Measurements from ENCODE around the gene PSTPIP1. TPM values are rescaled to one million over a fixed set of nuclear protein-coding genes. Genes with fewer than 3 reads are reported as not detected.

PSTPIP1 gene
- total RNA-seq, 3 donors from 2014 or later: 2.6 to 11.0 (median 3.9) TPM

DNA sequence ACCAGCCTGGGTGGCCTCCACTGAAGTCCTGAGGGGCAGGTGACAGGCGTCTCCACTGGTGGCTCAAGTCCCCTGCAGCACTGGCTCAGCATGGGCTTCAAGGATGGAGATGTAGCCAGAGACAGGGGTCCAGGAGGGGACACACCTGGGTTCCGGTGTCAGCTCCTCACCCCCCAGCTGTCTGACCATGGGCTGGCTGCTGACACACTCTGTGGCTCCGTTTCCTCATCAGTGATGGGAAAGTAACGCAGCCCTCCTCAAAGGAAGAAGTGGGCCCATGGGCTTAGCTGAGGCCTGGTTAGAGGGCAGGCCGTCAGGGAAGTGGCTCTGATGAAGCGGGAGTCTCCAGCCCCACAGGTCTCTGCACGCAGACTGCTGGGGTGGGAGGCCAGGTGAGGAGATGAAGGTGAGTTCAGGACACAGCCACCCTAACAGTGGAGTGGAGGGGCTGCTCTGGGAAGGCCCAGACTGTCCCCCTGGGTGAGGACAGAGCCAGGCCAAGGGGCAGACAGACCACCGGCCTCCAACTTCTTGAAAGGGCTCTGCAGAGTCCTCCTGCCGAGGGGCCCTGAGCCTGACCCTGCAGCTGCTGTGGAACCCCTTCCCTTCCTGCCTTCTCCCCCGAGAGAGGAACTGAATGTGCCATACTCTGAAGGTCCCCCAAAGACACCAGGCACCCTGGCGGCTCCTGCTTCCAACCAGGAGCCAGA, 24.0 kb downstream of the PSTPIP1 start:
- no peak overlapping the region for H3K27ac ChIP-seq
- intact Hi-C loops (cut with DNase I; ENCODE audit: low total_unique reads): no loop called here

DNA sequence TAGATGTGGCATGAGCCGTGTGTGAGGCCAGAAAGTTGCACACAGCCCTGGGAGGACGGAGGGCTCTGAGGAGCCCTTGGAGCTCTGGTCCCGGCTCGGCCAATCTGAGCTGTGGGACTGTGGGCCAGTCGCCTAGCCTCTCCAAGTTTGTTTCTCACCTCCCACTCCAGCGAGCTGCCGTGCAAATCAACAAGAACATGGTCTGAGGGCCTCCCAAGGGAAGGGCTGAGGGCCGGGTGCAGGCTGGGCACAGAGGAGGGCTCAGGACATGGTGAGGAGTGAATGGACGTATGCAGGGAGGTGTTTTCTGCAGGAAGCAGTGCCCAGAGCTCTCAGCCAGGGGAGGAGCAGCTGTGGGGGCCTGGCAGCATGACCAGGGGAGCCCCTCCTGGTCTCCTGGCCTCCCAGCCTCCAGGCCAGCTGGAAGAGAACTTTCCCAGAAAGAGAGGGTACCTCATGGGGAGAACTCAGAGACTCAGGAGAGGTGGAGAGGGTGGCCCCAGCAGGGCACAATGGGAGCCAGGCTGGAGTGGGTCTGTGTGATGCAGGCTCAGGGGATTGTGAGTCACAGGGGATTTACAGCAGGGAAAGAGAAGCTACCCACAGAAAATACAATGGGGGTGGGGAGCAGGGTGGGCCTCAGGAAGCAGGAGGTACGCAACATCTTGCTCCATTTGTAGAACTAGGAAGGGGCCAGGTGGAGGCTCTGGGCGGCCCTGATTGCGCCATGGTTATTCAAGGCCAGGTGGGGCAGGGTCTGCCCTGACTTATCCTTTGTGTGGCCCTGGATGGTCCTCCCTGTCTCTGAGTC, 24.8 kb downstream of the PSTPIP1 start:
- no peaks in the 10 kb centered on the region for H3K9me3 ChIP-seq
- no peaks in the 10 kb centered on the region for H3K36me3 ChIP-seq
- no peaks in the 10 kb centered on the region for H3K4me1 ChIP-seq
- H3K27me3 ChIP-seq: no peaks in the 10 kb centered on the region
- H3K4me3 ChIP-seq: no peak overlapping the region
- intact Hi-C loops (cut with DNase I; ENCODE audit: low total_unique reads): no loop called here
- no peak overlapping the region for H3K27ac ChIP-seq
- DNase-seq (ENCODE audit: low spot score in 2 of 2): no peak
- TF ChIP-seq POLR2A (IDR thresholded peaks at IDR 0.05) (no peak), POLR2AphosphoS5 (IDR thresholded peaks at IDR 0.05) (no peak)
- TF ChIP-seq, protein P1, sequence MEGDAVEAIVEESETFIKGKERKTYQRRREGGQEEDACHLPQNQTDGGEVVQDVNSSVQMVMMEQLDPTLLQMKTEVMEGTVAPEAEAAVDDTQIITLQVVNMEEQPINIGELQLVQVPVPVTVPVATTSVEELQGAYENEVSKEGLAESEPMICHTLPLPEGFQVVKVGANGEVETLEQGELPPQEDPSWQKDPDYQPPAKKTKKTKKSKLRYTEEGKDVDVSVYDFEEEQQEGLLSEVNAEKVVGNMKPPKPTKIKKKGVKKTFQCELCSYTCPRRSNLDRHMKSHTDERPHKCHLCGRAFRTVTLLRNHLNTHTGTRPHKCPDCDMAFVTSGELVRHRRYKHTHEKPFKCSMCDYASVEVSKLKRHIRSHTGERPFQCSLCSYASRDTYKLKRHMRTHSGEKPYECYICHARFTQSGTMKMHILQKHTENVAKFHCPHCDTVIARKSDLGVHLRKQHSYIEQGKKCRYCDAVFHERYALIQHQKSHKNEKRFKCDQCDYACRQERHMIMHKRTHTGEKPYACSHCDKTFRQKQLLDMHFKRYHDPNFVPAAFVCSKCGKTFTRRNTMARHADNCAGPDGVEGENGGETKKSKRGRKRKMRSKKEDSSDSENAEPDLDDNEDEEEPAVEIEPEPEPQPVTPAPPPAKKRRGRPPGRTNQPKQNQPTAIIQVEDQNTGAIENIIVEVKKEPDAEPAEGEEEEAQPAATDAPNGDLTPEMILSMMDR (IDR thresholded peaks at IDR 0.05): no peak

More for the DNA sequence above, 24.0 kb downstream of the PSTPIP1 start:
- Histone ChIP-seq H3K9me3 (no peaks in the 10 kb centered on the region), H3K27me3 (no peaks in the 10 kb centered on the region), H3K4me1 (no peaks in the 10 kb centered on the region), H3K4me3 (no peak overlapping the region), H3K36me3 (no peaks in the 10 kb centered on the region)
- DNase-seq (ENCODE audit: low spot score in 2 of 2): no peak
- TF ChIP-seq, protein P1 (IDR thresholded peaks at IDR 0.05): no peak
- TF ChIP-seq POLR2AphosphoS5 (IDR thresholded peaks at IDR 0.05): no peak
- TF ChIP-seq POLR2A (IDR thresholded peaks at IDR 0.05): no peak

DNA sequence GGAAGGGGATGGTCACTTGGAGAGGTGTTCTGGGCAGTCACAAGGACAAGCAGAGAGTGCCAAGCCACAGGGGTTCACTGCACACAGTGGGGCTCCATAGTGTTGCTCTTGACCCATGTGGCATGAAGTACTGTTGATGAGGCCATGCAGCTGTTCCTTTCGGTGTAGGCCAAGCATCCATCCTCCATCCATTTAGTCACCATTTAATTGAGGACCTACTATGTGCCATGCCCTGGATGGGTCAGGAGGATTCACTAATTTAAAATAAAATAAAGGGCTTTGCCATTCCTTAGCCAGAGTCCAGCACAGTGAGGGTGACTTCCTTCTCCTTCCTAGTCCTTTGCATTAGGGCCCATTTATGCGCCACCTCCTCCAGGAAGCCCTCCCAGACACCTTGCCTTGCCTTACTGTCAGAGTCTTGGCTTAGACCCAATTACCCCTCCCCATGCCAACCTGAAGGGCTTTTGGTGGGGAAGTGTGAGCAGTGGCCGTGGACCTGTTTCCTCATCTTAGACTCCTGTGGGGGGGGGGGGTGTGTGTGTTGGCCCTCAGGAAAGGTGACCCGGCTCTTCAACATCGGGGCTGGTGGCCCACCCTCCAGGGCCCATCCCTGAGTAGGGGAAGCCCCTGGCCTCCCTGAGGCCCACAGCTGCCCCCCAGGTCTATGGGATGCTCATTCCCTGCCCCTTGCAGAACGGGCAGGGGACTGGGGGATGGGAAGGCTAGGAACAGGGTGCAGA, 25.6 kb downstream of the PSTPIP1 start:
- no peaks in the 10 kb centered on the region for H3K27me3 ChIP-seq
- intact Hi-C loops (cut with DNase I; ENCODE audit: low total_unique reads): no loop called here
- H3K9me3 ChIP-seq: no peaks in the 10 kb centered on the region
- H3K4me1 ChIP-seq: no peaks in the 10 kb centered on the region
- no peak overlapping the region for H3K4me3 ChIP-seq
- TF ChIP-seq POLR2A (IDR thresholded peaks at IDR 0.05): no peak
- TF ChIP-seq, protein P1 (IDR thresholded peaks at IDR 0.05): no peak
- no peak for TF ChIP-seq POLR2AphosphoS5 (IDR thresholded peaks at IDR 0.05)
- no peaks in the 10 kb centered on the region for H3K36me3 ChIP-seq
- no peak overlapping the region for H3K27ac ChIP-seq
- DNase-seq (ENCODE audit: low spot score in 2 of 2): no peak

DNA sequence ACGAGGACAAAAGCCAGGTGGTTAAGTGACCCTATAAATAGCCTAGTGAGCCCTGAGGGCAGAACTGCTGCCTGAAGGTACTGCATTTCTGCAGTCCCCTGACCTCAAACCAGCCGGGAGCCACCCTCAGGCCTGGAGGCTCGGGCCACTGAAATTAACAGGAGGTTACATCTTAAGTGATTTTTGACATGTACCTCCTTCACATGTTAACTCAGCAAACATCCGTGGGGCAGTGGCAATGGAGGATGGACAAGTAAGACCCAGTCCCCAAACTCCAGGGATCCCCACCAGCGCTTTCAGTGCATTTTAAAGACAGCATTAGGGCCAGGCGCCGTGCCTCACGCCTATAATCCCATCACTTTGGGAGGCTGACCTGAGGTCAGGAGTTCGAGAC, 26.2 kb downstream of the PSTPIP1 start:
- Histone ChIP-seq H3K9me3 (no peaks in the 10 kb centered on the region), H3K4me3 (no peak overlapping the region), H3K4me1 (no peaks in the 10 kb centered on the region), H3K36me3 (no peaks in the 10 kb centered on the region), H3K27me3 (no peaks in the 10 kb centered on the region), H3K27ac (no peak overlapping the region)
- no peak for DNase-seq (ENCODE audit: low spot score in 2 of 2)
- TF ChIP-seq POLR2AphosphoS5 (IDR thresholded peaks at IDR 0.05) (no peak), POLR2A (IDR thresholded peaks at IDR 0.05) (no peak)
- intact Hi-C loops (cut with DNase I; ENCODE audit: low total_unique reads): no loop called here

DNA sequence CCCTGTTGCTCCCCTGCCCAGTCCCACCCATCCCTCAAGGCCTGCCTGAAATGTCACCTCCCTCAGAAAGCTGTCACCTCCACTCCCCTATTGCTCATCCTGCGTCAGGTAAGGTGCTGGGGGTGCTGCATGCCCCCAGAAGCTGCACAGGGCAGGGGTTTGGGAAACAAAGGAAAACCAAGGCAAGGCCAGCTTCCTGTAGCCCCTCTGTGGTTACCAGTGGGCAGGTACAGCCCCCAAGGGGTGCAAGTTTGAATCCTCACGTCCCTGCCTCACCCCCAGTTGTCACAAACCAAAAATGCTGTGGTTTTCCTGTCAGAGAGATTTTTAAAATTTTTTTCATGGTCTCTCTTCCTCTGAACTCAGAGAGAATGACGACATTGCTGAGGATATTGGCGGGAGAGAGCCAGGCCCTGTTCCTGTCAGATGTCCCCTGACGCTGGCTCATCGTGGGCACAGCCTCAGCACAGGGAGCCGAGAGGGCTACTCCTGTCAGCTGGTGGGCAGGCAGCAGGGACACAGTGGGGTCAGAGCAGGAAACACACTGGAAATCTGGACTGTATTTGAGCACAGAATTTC, 27.0 kb downstream of the PSTPIP1 start:
- H3K4me3 ChIP-seq: no peak overlapping the region
- H3K4me1 ChIP-seq: no peaks in the 10 kb centered on the region
- no peak for DNase-seq (ENCODE audit: low spot score in 2 of 2)
- H3K9me3 ChIP-seq: no peaks in the 10 kb centered on the region
- no peak overlapping the region for H3K27ac ChIP-seq
- H3K27me3 ChIP-seq: no peaks in the 10 kb centered on the region
- TF ChIP-seq POLR2A (IDR thresholded peaks at IDR 0.05) (no peak), POLR2AphosphoS5 (IDR thresholded peaks at IDR 0.05) (no peak)
- TF ChIP-seq, protein P1 (IDR thresholded peaks at IDR 0.05): no peak
- intact Hi-C loops (cut with DNase I; ENCODE audit: low total_unique reads): no loop called here
- no peaks in the 10 kb centered on the region for H3K36me3 ChIP-seq

Data from breast epithelium (tissue), 4 donors.